A673 (cell line): ENCODE results near the gene OSTN. TPM values are rescaled to one million over a fixed set of nuclear protein-coding genes. Genes with fewer than 3 reads are reported as not detected.

Experiments
- BruUV-seq: library from RNA; stranded (reverse); fragments of 400-500 nt; replicated peaks from 2 replicates; lab custom pipeline; 2021; lab: Mats Ljungman, UMichigan
- CTCF ChIA-PET: fragments of 300-600 bp; sonication (Branson Sonifier 250); formaldehyde crosslinking; loops from one replicate; lab custom pipeline; 2022; ENCODE audit warnings: antibody characterized with exemption; lab: Charles Lee
- POLR2A ChIA-PET: fragments of 300-600 bp; sonication (Branson Sonifier 250); formaldehyde crosslinking; loops from one replicate; lab custom pipeline; 2022; ENCODE audit warnings: antibody characterized with exemption; ENCODE audit not compliant: low non-redundant PET; lab: Charles Lee
- DNase-seq: peaks from one replicate; pipeline ENCODE4 v3.0.0-alpha.2; 2015; ENCODE audit warnings: low spot score
- H3K27ac ChIP-seq: fragments of 200-600 bp; sonication (generic); 2 replicates; pipeline ENCODE4 v1.5.1; 2016; ENCODE audit warnings: mixed run types, low read depth, mild to moderate bottlenecking, mixed read lengths, antibody characterized with exemption, low read length; ENCODE audit not compliant: poor library complexity, severe bottlenecking
- H3K27me3 ChIP-seq: fragments of 200-600 bp; sonication (generic); replicated peaks from 2 replicates; pipeline ENCODE4 v1.6.1; 2017; ENCODE audit warnings: mixed run types, low read depth, mild to moderate bottlenecking, mixed read lengths, antibody characterized with exemption, low read length; ENCODE audit not compliant: insufficient read depth, poor library complexity
- H3K36me3 ChIP-seq: fragments of 200-600 bp; sonication (generic); 2 replicates; pipeline ENCODE4 v1.6.1; 2016; ENCODE audit warnings: mixed run types, mild to moderate bottlenecking, mixed read lengths, antibody characterized with exemption, low read length; ENCODE audit not compliant: insufficient read depth, poor library complexity, severe bottlenecking
- H3K4me1 ChIP-seq: fragments of 200-600 bp; sonication (generic); 2 replicates; pipeline ENCODE4 v1.6.1; 2017; ENCODE audit warnings: mixed run types, mild to moderate bottlenecking, mixed read lengths, antibody characterized with exemption, low read length; ENCODE audit not compliant: insufficient read depth, poor library complexity, severe bottlenecking
- H3K4me3 ChIP-seq: fragments of 200-600 bp; sonication (generic); 2 replicates; pipeline ENCODE4 v1.5.1; 2016; ENCODE audit warnings: low read depth, mixed run types, mild to moderate bottlenecking, mixed read lengths, low read length; ENCODE audit not compliant: poor library complexity, severe bottlenecking
- H3K9me3 ChIP-seq: fragments of 200-600 bp; sonication (generic); 2 replicates; pipeline ENCODE4 v1.6.1; 2016; ENCODE audit warnings: mixed run types, low read depth, mild to moderate bottlenecking, mixed read lengths, antibody characterized with exemption, low read length; ENCODE audit not compliant: poor library complexity, severe bottlenecking
- CTCF ChIP-seq: fragments of 300-800, 200-600 bp; sonication (generic); conservative IDR thresholded peaks from 2 replicates; pipeline ENCODE4 v1.5.1; 2017; ENCODE audit warnings: low read depth, mild to moderate bottlenecking, antibody characterized with exemption, low read length, moderate library complexity, mixed read lengths
- EZH2 ChIP-seq: fragments of 200-600 bp; sonication (generic); IDR thresholded peaks from 2 replicates; pipeline ENCODE4 v1.6.1; 2017; ENCODE audit warnings: borderline replicate concordance, low read depth, mild to moderate bottlenecking, mixed read lengths, antibody characterized with exemption, low read length; ENCODE audit not compliant: poor library complexity, severe bottlenecking
- intact Hi-C: fragments of 100-400 bp; cut with micrococcal nuclease; formaldehyde crosslinking; loops from one replicate; pipeline ENCODE4 v1.10.0; 2022; ENCODE audit not compliant: unreplicated experiment
- total RNA-seq: library from RNA; stranded (reverse); gene quantifications from 2 replicates; pipeline ENCODE4 v1.2.3, GENCODE V29; 2021

The OSTN gene
- total RNA-seq, 1 experiment from 2014 or later, result not detected

DNA sequence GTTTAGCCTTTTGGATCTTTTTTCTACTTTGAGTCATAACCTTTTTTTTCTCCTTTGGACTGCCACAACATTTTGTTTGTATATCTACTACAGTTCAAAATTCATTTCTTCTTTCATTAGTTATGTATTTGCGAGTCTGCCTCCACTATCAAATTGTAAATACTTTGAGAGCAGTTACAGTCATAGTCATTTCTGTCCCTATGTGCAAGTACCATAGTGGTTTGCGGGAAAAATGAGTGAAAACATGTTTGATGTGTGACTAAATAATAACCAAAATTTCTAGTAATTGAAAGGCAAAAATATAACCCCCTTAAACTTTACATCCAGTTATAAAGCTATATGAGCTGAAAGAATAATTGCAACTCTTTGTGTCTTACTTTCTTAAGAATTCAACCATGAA lies 84.4 kb downstream of the OSTN start:
- H3K9me3 ChIP-seq, result no peaks in the 10 kb centered on the region
- no peak for DNase-seq
- no TSS peak for BruUV-seq
- H3K4me3 ChIP-seq, result no peak overlapping the region
- no peaks in the 10 kb centered on the region for H3K36me3 ChIP-seq
- ChIA-PET CTCF (no interaction called here), POLR2A (no interaction called here)
- no peak overlapping the region for H3K27ac ChIP-seq
- peaks cover 33% of the 10 kb centered on the region for H3K4me1 ChIP-seq
- TF ChIP-seq CTCF, result no peak
- no peak for TF ChIP-seq EZH2
- intact Hi-C loops, result no loop called here
- no peaks in the 10 kb centered on the region for H3K27me3 ChIP-seq

DNA sequence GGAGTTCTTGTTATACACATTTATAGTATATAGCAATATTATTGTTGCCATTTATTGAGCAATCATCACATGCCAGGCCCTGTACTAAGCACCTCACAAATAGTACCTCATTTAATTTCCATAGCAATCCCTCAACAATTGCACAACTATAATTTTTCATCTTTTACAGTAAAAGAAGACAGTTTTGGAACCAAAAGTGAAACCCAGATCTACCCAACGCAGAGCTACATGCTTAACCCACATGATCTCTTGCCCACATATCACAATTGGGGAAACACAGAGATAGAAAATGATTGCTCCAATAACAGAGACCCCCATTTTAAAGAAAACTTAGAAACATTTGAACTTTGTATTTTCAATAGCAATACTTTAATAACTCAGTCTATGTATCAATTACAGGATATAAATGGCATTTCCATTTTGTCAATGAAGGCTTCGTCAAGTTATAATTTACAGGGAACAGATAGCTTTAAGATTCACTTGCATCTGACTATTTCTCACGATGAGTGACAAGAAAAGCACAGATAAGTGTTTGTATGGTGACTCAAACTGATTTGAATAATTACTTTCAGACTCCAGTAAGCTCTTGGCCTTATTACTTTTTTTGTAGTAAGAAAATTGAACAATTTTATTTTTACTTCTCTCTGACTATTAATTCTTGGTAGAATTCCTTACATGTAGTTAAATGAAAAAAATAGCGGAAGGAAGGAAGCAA lies 91.4 kb downstream of the OSTN start:
- Histone ChIP-seq H3K9me3 (no peaks in the 10 kb centered on the region), H3K4me3 (peak overlapping the region; percentile 28), H3K36me3 (no peaks in the 10 kb centered on the region), H3K4me1 (peaks cover 4% of the 10 kb centered on the region), H3K27ac (peak overlapping the region; percentile 76), H3K27me3 (no peaks in the 10 kb centered on the region)
- ChIA-PET CTCF (no interaction called here), POLR2A (no interaction called here)
- intact Hi-C loops, result no loop called here
- no TSS peak for BruUV-seq
- no peak for TF ChIP-seq EZH2
- no peak for TF ChIP-seq CTCF
- DNase-seq, result peak; percentile 60

GRCh38 chr3:191292243-191293015 lies 93.4 kb downstream of the OSTN start:
- DNase-seq, result no peak
- Histone ChIP-seq H3K9me3 (no peaks in the 10 kb centered on the region), H3K4me1 (peaks cover 4% of the 10 kb centered on the region), H3K27me3 (no peaks in the 10 kb centered on the region), H3K36me3 (no peaks in the 10 kb centered on the region), H3K27ac (no peak overlapping the region), H3K4me3 (no peak overlapping the region)
- intact Hi-C loops, result no loop called here
- ChIA-PET POLR2A (no interaction called here), CTCF (no interaction called here)
- TF ChIP-seq EZH2 (no peak), CTCF (no peak)
- BruUV-seq, result no TSS peak
